Measurements from ENCODE around the gene ZNF319. TPM values are rescaled to one million over a fixed set of nuclear protein-coding genes. Genes with fewer than 3 reads are reported as not detected.

ZNF319 gene
- total and polyA plus RNA-seq, 2 of the 8 experiments (the other 6 are each of a cell fraction or from before 2014, with no cell fraction given), result 3.3 to 5.5 TPM

DNA sequence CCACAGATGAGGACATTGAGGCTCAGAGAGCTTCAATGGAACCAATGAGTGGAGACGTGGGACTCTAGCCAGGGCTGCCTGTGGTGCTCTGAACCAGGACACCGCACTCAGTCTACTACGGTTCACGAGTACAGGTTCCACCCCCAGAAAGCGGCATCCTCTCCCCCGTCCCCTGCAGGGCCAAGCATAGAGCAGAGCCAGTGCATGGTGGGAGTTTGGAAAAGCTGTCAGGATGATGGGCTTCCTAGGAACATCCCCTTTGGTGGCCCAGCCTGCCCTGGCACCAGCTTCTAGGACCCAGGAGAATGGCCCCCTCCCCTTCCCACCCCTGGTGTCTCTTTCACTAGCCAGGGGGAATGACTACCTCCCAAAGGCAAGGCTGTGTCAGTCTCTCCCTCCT is 8.4 kb downstream of the ZNF319 start:
- ChIA-PET CTCF (ENCODE audit: partially characterized antibody) (interaction anchor here (0.9 to 26.3 kb wide), 10 partner anchors 9 to 269 kb away, joined by 3 to 305 read pairs (median 4); partner anchors contain the start of genes USB1 and ZNF319), POLR2A (ENCODE audit: partially characterized antibody) (interaction anchor here (0.5 to 2.3 kb wide), 3 partner anchors 8 to 166 kb away, joined by 3 to 9 read pairs (median 5); partner anchors contain the start of genes USB1 and ZNF319)
- Histone ChIP-seq H2BK5ac (ENCODE audit: low read depth, low read length) (no peak overlapping the region), H3K18ac (ENCODE audit: extremely low read depth, low read length) (no peak overlapping the region), H3K4me1 (replicated peaks in 1 of 4; ENCODE audit: control insufficient read depth in 3 of 4, insufficient read depth in 4 of 4, low read length in 3 of 4) (peaks cover 0 to 5% (median 2%) of the 10 kb centered on the region in 4 experiments; a peak in 3 of 7 replicates), H2AK5ac (ENCODE audit: low read depth, low read length) (no peak overlapping the region), H4K91ac (replicated peaks; ENCODE audit: insufficient read length, low read length) (no peak overlapping the region), H3K27me3 (replicated peaks in 1 of 4; ENCODE audit: control insufficient read depth in 3 of 4, extremely low read depth in 1 of 4, insufficient read depth in 3 of 4, low read length in 3 of 4) (no peaks in the 10 kb centered on the region; a peak in 1 of 7 replicates), H3K79me2 (ENCODE audit: control insufficient read depth in 1 of 2, insufficient read depth in 2 of 2, low read length in 2 of 2) (no peaks in the 10 kb centered on the region), H2BK120ac (replicated peaks; ENCODE audit: low read depth, low read length) (no peak overlapping the region), H3K79me1 (ENCODE audit: low read depth, low read length) (no peaks in the 10 kb centered on the region), H4K20me1 (replicated peaks in 1 of 2; ENCODE audit: control insufficient read depth in 1 of 2, insufficient read depth in 2 of 2, low read length in 2 of 2) (peaks cover 1% of the 10 kb centered on the region in 2 experiments), H3K9me3 (ENCODE audit: insufficient read depth in 2 of 2, low read depth in 1 of 2, low read length in 1 of 2) (no peaks in the 10 kb centered on the region), H3K23me2 (ENCODE audit: low read depth, low read length) (no peaks in the 10 kb centered on the region), H3K56ac (replicated peaks; ENCODE audit: insufficient read length, low read depth, low read length) (no peak overlapping the region), H3K27ac (ENCODE audit: low read depth, low read length) (no peak overlapping the region), H4K5ac (ENCODE audit: insufficient read length, low read depth, low read length) (no peak overlapping the region), H2BK15ac (ENCODE audit: low read length) (no peak overlapping the region), H3K4ac (replicated peaks; ENCODE audit: insufficient read length, low read depth, low read length) (no peak overlapping the region), H3K4me3 (ENCODE audit: extremely low read depth in 1 of 4, insufficient read depth in 2 of 4, low read depth in 3 of 4, low read length in 4 of 4) (no peak overlapping the region), H2BK12ac (ENCODE audit: low read depth, low read length) (0 out of 2 replicates have a peak overlapping the region, but pooled peaks have one; percentile 12), H4K8ac (ENCODE audit: extremely low read depth, insufficient read depth, low read length) (no peak overlapping the region), H2BK20ac (ENCODE audit: low read length) (no peak overlapping the region), H3K4me2 (ENCODE audit: insufficient read depth in 1 of 2, low read depth in 2 of 2, low read length in 2 of 2) (no peak overlapping the region), H3K36me3 (ENCODE audit: control insufficient read depth in 2 of 4, insufficient read depth in 4 of 4, low read length in 3 of 4) (peaks cover 0 to 10% (median 3%) of the 10 kb centered on the region in 4 experiments; a peak in 4 of 8 replicates), H3K23ac (ENCODE audit: insufficient read length) (no peak overlapping the region), H3K14ac (ENCODE audit: insufficient read length) (no peak overlapping the region), H3K9ac (replicated peaks in 1 of 4; ENCODE audit: extremely low read depth in 1 of 4, low read depth in 3 of 4, low read length in 3 of 4) (no peak overlapping the region), H2AFZ (ENCODE audit: low read length) (no peak overlapping the region)
- FAIRE-seq, result no peak
- TF ChIP-seq EP300 (IDR thresholded peaks at IDR 0.05; ENCODE audit: borderline replicate concordance in 1 of 2, low read depth in 2 of 2, low read length in 2 of 2), result no peak
- no peak for TF ChIP-seq TEAD4 (IDR thresholded peaks at IDR 0.05; ENCODE audit: low read depth, low read length)
- TF ChIP-seq CHD2 (IDR thresholded peaks at IDR 0.05; ENCODE audit: low read length), result no peak
- no peak for TF ChIP-seq EGR1 (IDR thresholded peaks at IDR 0.05; ENCODE audit: borderline replicate concordance, low read depth, low read length)
- no peak for TF ChIP-seq RAD21 (IDR thresholded peaks at IDR 0.05 in 1 of 2, conservative IDR thresholded peaks at IDR 0.05 in 1 of 2; ENCODE audit: low read depth in 2 of 2, low read length in 2 of 2)
- TF ChIP-seq TAF1 (IDR thresholded peaks at IDR 0.05; ENCODE audit: low read depth, low read length), result no peak
- TF ChIP-seq TBP (IDR thresholded peaks at IDR 0.05; ENCODE audit: low read depth, low read length), result no peak
- TF ChIP-seq KDM1A (IDR thresholded peaks at IDR 0.05; ENCODE audit: borderline replicate concordance, low read length), result no peak
- TF ChIP-seq, protein P1, sequence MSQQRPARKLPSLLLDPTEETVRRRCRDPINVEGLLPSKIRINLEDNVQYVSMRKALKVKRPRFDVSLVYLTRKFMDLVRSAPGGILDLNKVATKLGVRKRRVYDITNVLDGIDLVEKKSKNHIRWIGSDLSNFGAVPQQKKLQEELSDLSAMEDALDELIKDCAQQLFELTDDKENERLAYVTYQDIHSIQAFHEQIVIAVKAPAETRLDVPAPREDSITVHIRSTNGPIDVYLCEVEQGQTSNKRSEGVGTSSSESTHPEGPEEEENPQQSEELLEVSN (IDR thresholded peaks at IDR 0.05), result no peak
- TF ChIP-seq BACH1 (IDR thresholded peaks at IDR 0.05; ENCODE audit: low read length), result no peak
- no peak for TF ChIP-seq BCL11A (IDR thresholded peaks at IDR 0.05; ENCODE audit: low read depth in 2 of 2, low read length in 2 of 2)
- WGBS, 2 experiments (ENCODE audit: extremely low coverage in 1 of 2, insufficient coverage in 1 of 2, insufficient read length in 1 of 2, insufficient replicate concordance in 2 of 2, low coverage in 1 of 2, low lambda C conversion rate in 2 of 2, missing lambda C conversion rate in 1 of 2), result 96% methylated on average over 6 of the region's 6 CpGs; no CpG with 5 or more reads in 1 of the 2 experiments
- DNase-seq (ENCODE audit: low read depth in 1 of 2, low spot score in 2 of 2), result no peak
